ENCODE results near the gene PAAF1. TPM values are rescaled to one million over a fixed set of nuclear protein-coding genes. Genes with fewer than 3 reads are reported as not detected.
"Not testable (repeated sequence)": the region's sequence is repeated elsewhere in the genome, so short reads cannot be mapped to it uniquely, and the experiment has no call there.

PAAF1 gene
- total RNA-seq, 1 donor: 5.4 TPM

DNA sequence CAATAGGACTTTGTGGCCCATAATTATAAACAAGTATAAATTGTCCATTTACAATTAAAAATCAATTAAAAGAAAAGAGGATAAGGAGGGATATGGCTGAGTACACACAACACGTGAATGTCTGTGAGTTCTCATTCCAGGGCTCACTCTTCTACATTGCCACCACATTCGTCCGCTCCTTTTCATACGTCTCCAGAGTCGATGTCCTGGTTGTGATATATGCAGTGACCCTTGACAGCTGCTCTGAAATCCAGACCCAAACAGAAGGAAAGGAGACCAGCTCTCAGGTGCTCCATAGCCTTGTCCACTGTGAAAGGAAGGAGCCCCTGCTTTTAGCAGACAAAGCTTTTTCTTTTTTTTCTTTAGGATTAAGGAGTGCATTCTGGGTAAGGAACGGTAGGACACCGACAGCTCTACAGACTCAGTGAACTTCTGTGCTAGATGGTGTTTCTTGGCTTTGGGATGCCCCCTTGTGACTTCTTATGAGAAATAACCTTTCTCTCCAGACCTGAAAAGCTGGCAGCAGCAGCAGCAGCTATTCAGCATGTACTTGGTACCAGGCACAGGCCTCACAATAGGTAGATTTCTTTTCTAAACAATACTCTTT, 54.3 kb downstream of the PAAF1 start:
- Histone ChIP-seq H3K4me1 (ENCODE audit: insufficient read depth, low read length) (no peaks in the 10 kb centered on the region), H3K79me2 (ENCODE audit: insufficient read depth, low read length) (no peaks in the 10 kb centered on the region), H3K4me3 (ENCODE audit: insufficient read depth, low read length) (no peak overlapping the region), H3K4me2 (ENCODE audit: insufficient read depth, low read length) (no peak overlapping the region), H4K20me1 (ENCODE audit: insufficient read depth, low read length) (no peaks in the 10 kb centered on the region), H2AFZ (ENCODE audit: low read length) (peak overlapping the region; percentile 30), H3K36me3 (ENCODE audit: insufficient read depth, low read length) (peaks cover 15% of the 10 kb centered on the region), H3K27me3 (ENCODE audit: insufficient read depth, low read length) (no peaks in the 10 kb centered on the region), H3K9me3 (ENCODE audit: low read depth, low read length) (no peaks in the 10 kb centered on the region), H3K27ac (ENCODE audit: low read depth, low read length) (no peak overlapping the region)
- TF ChIP-seq, protein P1, sequence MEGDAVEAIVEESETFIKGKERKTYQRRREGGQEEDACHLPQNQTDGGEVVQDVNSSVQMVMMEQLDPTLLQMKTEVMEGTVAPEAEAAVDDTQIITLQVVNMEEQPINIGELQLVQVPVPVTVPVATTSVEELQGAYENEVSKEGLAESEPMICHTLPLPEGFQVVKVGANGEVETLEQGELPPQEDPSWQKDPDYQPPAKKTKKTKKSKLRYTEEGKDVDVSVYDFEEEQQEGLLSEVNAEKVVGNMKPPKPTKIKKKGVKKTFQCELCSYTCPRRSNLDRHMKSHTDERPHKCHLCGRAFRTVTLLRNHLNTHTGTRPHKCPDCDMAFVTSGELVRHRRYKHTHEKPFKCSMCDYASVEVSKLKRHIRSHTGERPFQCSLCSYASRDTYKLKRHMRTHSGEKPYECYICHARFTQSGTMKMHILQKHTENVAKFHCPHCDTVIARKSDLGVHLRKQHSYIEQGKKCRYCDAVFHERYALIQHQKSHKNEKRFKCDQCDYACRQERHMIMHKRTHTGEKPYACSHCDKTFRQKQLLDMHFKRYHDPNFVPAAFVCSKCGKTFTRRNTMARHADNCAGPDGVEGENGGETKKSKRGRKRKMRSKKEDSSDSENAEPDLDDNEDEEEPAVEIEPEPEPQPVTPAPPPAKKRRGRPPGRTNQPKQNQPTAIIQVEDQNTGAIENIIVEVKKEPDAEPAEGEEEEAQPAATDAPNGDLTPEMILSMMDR (IDR thresholded peaks at IDR 0.05; ENCODE audit: extremely low read depth, low read depth, low read length): peak; percentile 66
- DNase-seq (ENCODE audit: insufficient read length, low spot score, missing footprints): peak; percentile 92

DNA sequence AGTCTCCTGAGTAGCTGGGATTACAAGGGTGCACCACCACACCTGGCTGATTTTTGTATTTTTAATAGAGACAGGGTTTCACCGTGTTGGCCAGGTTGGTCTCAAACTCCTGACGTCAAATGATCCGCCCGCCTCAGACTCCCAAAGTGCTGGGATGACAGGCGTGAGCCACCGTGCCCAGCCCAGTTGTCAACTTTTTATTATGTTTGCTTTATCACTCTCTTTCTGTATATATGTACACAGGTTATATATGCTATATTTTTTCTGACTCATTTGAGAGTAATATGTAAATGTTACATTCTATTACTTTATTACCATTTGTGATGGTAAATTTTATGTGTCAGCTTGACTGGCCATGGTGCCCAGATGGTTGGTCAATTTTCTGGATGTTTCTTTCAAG, 55.2 kb downstream of the PAAF1 start:
- Histone ChIP-seq H3K4me3 (ENCODE audit: insufficient read depth, low read length) (no peak overlapping the region), H4K20me1 (ENCODE audit: insufficient read depth, low read length) (no peaks in the 10 kb centered on the region), H3K27ac (ENCODE audit: low read depth, low read length) (no peak overlapping the region)

DNA sequence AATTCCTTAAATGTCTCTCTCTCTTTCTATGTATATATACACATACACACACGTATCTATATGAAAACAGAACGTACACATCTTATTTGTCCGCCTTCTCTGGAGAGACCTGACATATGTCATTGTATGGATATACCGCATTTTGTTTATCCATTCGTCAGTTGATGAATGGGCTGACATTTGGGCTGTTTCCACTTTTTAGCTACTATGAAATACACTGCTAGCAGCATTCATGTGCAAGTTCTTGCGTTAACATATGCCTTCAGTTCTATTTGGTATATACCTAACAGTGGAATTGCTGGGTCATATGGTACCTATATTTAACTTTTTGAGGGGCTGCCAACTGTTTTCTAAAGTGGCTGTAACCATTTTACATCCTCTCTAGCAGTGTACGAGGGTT, 56.0 kb downstream of the PAAF1 start:
- H3K9me3 ChIP-seq (ENCODE audit: low read depth, low read length): no peaks in the 10 kb centered on the region
- H3K4me2 ChIP-seq (ENCODE audit: insufficient read depth, low read length): no peak overlapping the region
- no peaks in the 10 kb centered on the region for H3K4me1 ChIP-seq (ENCODE audit: insufficient read depth, low read length)

More for the DNA sequence above, 55.2 kb downstream of the PAAF1 start:
- Histone ChIP-seq H2AFZ (ENCODE audit: low read length) (no peak overlapping the region), H3K27me3 (ENCODE audit: insufficient read depth, low read length) (no peaks in the 10 kb centered on the region), H3K36me3 (ENCODE audit: insufficient read depth, low read length) (peaks cover 15% of the 10 kb centered on the region), H3K9me3 (ENCODE audit: low read depth, low read length) (no peaks in the 10 kb centered on the region), H3K4me1 (ENCODE audit: insufficient read depth, low read length) (no peaks in the 10 kb centered on the region), H3K4me2 (ENCODE audit: insufficient read depth, low read length) (no peak overlapping the region), H3K79me2 (ENCODE audit: insufficient read depth, low read length) (no peaks in the 10 kb centered on the region)
- TF ChIP-seq, protein P1 (IDR thresholded peaks at IDR 0.05; ENCODE audit: extremely low read depth, low read depth, low read length): no peak
- no peak for DNase-seq (ENCODE audit: insufficient read length, low spot score, missing footprints)

DNA sequence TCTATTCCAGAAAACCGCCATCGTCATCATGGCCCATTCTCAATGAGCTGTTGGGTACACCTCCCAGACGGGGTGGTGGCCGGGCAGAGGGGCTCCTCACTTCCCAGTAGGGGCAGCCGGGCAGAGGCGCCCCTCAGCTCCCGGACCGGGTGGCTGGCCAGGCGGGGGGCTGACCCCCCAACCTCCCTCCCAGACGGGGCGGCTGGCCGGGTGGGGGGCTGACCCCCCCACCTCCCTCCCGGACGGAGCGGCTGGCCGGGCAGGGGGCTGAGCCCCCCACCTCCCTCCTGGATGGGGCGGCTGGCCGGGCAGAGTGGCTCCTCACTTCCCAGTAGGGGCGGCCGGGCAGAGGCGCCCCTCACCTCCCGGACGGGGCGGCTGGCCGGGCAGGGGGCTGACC, 59.2 kb downstream of the PAAF1 start:
- H3K4me3 ChIP-seq (ENCODE audit: insufficient read depth, low read length); H3K9me3 ChIP-seq (ENCODE audit: low read depth, low read length); H3K36me3 ChIP-seq (ENCODE audit: insufficient read depth, low read length); H3K4me2 ChIP-seq (ENCODE audit: insufficient read depth, low read length); H2AFZ ChIP-seq (ENCODE audit: low read length); H3K27ac ChIP-seq (ENCODE audit: low read depth, low read length); DNase-seq (ENCODE audit: insufficient read length, low spot score, missing footprints); H3K4me1 ChIP-seq (ENCODE audit: insufficient read depth, low read length); H4K20me1 ChIP-seq (ENCODE audit: insufficient read depth, low read length); H3K79me2 ChIP-seq (ENCODE audit: insufficient read depth, low read length); H3K27me3 ChIP-seq (ENCODE audit: insufficient read depth, low read length): not testable (repeated sequence)

More for the DNA sequence above, 56.0 kb downstream of the PAAF1 start:
- Histone ChIP-seq H3K4me3 (ENCODE audit: insufficient read depth, low read length) (no peak overlapping the region), H4K20me1 (ENCODE audit: insufficient read depth, low read length) (no peaks in the 10 kb centered on the region), H3K27ac (ENCODE audit: low read depth, low read length) (no peak overlapping the region), H2AFZ (ENCODE audit: low read length) (no peak overlapping the region), H3K36me3 (ENCODE audit: insufficient read depth, low read length) (peaks cover 7% of the 10 kb centered on the region), H3K79me2 (ENCODE audit: insufficient read depth, low read length) (no peaks in the 10 kb centered on the region), H3K27me3 (ENCODE audit: insufficient read depth, low read length) (no peaks in the 10 kb centered on the region)
- no peak for DNase-seq (ENCODE audit: insufficient read length, low spot score, missing footprints)
- TF ChIP-seq, protein P1 (IDR thresholded peaks at IDR 0.05; ENCODE audit: extremely low read depth, low read depth, low read length): no peak

All from osteoblast (primary cell).